Measurements from ENCODE around the gene IRF1.
"Not testable (repeated sequence)": the region's sequence is repeated elsewhere in the genome, so short reads cannot be mapped to it uniquely, and the experiment has no call there.

IRF1 gene

GRCh38 chr5:132438917-132439316 lies 51.7 kb downstream of the IRF1 start:
- no peak for TF ChIP-seq CTCF (IDR thresholded peaks at IDR 0.05; ENCODE audit: unreplicated experiment in 3 of 3)
- Mint-ChIP-seq H3K27me3 (ENCODE audit: low read depth) (peaks cover 3% of the 10 kb centered on the region), H3K4me3 (no peak overlapping the region)

GRCh38 chr5:132438267-132438645 lies 52.3 kb downstream of the IRF1 start:
- H3K4me3 Mint-ChIP-seq; H3K36me3 Mint-ChIP-seq (ENCODE audit: low read depth); H3K27me3 Mint-ChIP-seq (ENCODE audit: low read depth); H3K9me3 Mint-ChIP-seq: not testable (repeated sequence)
- H3K4me1 Mint-ChIP-seq: peaks cover 41% of the 10 kb centered on the region
- peak overlapping the region; percentile 85 to 97 (median 95) for H3K27ac Mint-ChIP-seq

More at GRCh38 chr5:132438917-132439316, 51.7 kb downstream of the IRF1 start:
- Mint-ChIP-seq H3K36me3 (ENCODE audit: low read depth) (no peaks in the 10 kb centered on the region), H3K27ac (peak overlapping the region in 2 of 3 experiments; percentile 20 to 74), H3K4me1 (peaks cover 40% of the 10 kb centered on the region), H3K9me3 (no peaks in the 10 kb centered on the region)

GRCh38 chr5:132437604-132438266 lies 52.8 kb downstream of the IRF1 start:
- no peak for TF ChIP-seq CTCF (IDR thresholded peaks at IDR 0.05; ENCODE audit: unreplicated experiment in 3 of 3)
- H3K9me3 Mint-ChIP-seq: no peaks in the 10 kb centered on the region
- H3K4me1 Mint-ChIP-seq: peaks cover 41% of the 10 kb centered on the region
- peak overlapping the region; percentile 85 to 97 (median 95) for H3K27ac Mint-ChIP-seq
- H3K4me3 Mint-ChIP-seq: peak overlapping the region in 2 of 3 experiments; percentile 13 to 41
- no peaks in the 10 kb centered on the region for H3K36me3 Mint-ChIP-seq (ENCODE audit: low read depth)
- peaks cover 3% of the 10 kb centered on the region for H3K27me3 Mint-ChIP-seq (ENCODE audit: low read depth)

- H3K27me3 Mint-ChIP-seq (ENCODE audit: low read depth): peaks cover 3% of the 10 kb centered on the region
- no peak for TF ChIP-seq CTCF (IDR thresholded peaks at IDR 0.05; ENCODE audit: unreplicated experiment in 3 of 3)
- peak overlapping the region; percentile 85 to 97 (median 95) for H3K27ac Mint-ChIP-seq
- H3K9me3 Mint-ChIP-seq: no peaks in the 10 kb centered on the region
- H3K4me3 Mint-ChIP-seq: no peak overlapping the region
- peaks cover 41% of the 10 kb centered on the region for H3K4me1 Mint-ChIP-seq
- H3K36me3 Mint-ChIP-seq (ENCODE audit: low read depth): no peaks in the 10 kb centered on the region
Observed at GRCh38 chr5:132436936-132437335, 53.6 kb downstream of the IRF1 start.

GRCh38 chr5:132435886-132436285 lies 54.7 kb downstream of the IRF1 start:
- Mint-ChIP-seq H3K4me3 (no peak overlapping the region), H3K27me3 (ENCODE audit: low read depth) (peaks cover 3% of the 10 kb centered on the region), H3K27ac (no peak overlapping the region), H3K9me3 (no peaks in the 10 kb centered on the region), H3K4me1 (peaks cover 41% of the 10 kb centered on the region), H3K36me3 (ENCODE audit: low read depth) (no peaks in the 10 kb centered on the region)
- no peak for TF ChIP-seq CTCF (IDR thresholded peaks at IDR 0.05; ENCODE audit: unreplicated experiment in 3 of 3)

GRCh38 chr5:132435447-132435846 lies 55.1 kb downstream of the IRF1 start:
- H3K27ac Mint-ChIP-seq: peak overlapping the region in 1 of 3 experiments; percentile 53
- peaks cover 41% of the 10 kb centered on the region for H3K4me1 Mint-ChIP-seq
- no peaks in the 10 kb centered on the region for H3K9me3 Mint-ChIP-seq
- peaks cover 3% of the 10 kb centered on the region for H3K27me3 Mint-ChIP-seq (ENCODE audit: low read depth)
- no peaks in the 10 kb centered on the region for H3K36me3 Mint-ChIP-seq (ENCODE audit: low read depth)
- H3K4me3 Mint-ChIP-seq: no peak overlapping the region
- no peak for TF ChIP-seq CTCF (IDR thresholded peaks at IDR 0.05; ENCODE audit: unreplicated experiment in 3 of 3)

All from nephron (organoid).